Esophagus muscularis mucosa (tissue), 4 donors: ENCODE data around the gene CSTA.

Experiments used
- EP300 ChIP-seq: sonication (generic); formaldehyde crosslinking; IDR thresholded peaks from one replicate; pipeline ENCODE4 v1.6.1; 2017; ENCODE audit warnings: antibody characterized with exemption
- POLR2A ChIP-seq: fragments of 450-650 bp; IDR thresholded peaks from one replicate; pipeline ENCODE4 v1.6.1; 2017; ENCODE audit warnings: antibody characterized with exemption, moderate library complexity, mild to moderate bottlenecking, low read depth
- POLR2AphosphoS5 ChIP-seq, 2 donors: sonication (generic); formaldehyde crosslinking; IDR thresholded peaks; one replicate each; pipeline ENCODE4 v1.6.1; 2017; ENCODE audit warnings: antibody characterized with exemption in 2 of 2
- TF ChIP-seq, protein P1 (sequence below), 3 experiments: fragments of 200-600 bp in 2 of 3; fragments of 450-650 bp in 1 of 3; sonication (generic) in 2 of 3; IDR thresholded peaks; one replicate each; pipeline ENCODE4 v1.5.1; 2017 to 2019; ENCODE audit warnings: antibody characterized with exemption in 3 of 3, mild to moderate bottlenecking in 2 of 3, moderate library complexity in 1 of 3

DNA sequence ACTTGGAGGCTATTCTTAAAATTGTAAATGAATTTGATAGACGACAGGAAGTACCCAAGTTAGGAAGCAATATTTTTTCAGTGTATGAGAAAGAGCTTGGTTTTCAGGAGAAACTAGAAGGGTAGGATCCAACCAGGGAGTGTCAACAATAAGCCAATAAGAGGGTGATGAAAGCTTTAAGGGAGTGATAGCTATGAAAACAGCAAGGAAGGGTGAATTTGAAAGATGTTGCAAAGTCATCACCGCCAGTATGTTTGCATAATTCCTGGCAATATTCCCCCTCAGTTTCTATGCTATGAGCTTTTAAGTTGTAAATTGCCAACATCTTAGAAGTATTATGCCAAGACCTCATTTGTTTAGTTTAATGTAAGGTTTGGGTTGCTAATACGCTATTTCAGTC lies 11.8 kb upstream of the CSTA start:
- TF ChIP-seq, protein P1, sequence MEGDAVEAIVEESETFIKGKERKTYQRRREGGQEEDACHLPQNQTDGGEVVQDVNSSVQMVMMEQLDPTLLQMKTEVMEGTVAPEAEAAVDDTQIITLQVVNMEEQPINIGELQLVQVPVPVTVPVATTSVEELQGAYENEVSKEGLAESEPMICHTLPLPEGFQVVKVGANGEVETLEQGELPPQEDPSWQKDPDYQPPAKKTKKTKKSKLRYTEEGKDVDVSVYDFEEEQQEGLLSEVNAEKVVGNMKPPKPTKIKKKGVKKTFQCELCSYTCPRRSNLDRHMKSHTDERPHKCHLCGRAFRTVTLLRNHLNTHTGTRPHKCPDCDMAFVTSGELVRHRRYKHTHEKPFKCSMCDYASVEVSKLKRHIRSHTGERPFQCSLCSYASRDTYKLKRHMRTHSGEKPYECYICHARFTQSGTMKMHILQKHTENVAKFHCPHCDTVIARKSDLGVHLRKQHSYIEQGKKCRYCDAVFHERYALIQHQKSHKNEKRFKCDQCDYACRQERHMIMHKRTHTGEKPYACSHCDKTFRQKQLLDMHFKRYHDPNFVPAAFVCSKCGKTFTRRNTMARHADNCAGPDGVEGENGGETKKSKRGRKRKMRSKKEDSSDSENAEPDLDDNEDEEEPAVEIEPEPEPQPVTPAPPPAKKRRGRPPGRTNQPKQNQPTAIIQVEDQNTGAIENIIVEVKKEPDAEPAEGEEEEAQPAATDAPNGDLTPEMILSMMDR (IDR thresholded peaks at IDR 0.05), result no peak
- TF ChIP-seq POLR2AphosphoS5 (IDR thresholded peaks at IDR 0.05) (no peak), EP300 (no peak), POLR2A (no peak)
